Measurements from ENCODE around the gene AKR7A2. TPM values are rescaled to one million over a fixed set of nuclear protein-coding genes. Genes with fewer than 3 reads are reported as not detected.
A peak's percentile ranks its signal among the peaks of the same experiment; 100 is the strongest.

Gene AKR7A2
- total RNA-seq, 1 donor from 2014 or later = 40.8 TPM

DNA sequence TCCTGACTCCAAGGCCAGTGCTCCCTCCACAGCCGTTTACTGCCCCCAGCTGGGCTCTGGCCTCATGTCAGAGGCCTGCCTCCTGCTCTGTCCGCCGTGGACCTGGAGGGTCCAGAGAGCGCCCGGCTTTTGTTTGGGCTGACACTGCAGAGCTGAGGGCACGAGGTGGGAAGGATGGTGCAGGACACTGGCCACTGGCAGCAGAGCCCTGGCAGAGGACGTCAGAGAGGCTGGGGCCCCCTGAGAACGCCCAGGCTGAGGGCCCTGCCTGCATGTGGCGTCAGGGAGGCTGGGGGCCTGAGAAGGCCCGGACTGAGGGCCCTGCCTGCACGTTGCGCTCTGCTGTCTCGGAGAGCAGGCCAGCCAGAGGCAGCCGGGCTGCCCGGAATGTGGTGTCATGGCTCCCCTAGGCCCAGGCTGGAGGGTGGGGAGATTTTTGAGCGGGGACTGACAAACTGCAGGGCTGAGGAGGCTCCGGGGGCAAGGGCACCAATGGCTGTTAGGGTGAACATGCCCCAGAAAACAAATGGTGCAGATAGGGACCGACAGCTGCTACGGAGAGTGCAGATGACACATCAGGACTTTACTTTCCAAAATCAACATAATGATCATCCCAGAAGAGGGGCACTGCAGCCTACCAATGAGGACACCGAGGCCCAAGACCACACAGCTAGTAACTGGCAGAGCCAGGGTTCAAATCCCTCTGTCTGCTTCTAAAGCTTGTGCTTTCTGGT lies 31.8 kb upstream of the AKR7A2 start:
- DNase-seq (ENCODE audit: low spot score) = no peak

GRCh38 chr1:19342894-19343616 lies 31.1 kb upstream of the AKR7A2 start:
- no peak for DNase-seq (ENCODE audit: low spot score)

DNA sequence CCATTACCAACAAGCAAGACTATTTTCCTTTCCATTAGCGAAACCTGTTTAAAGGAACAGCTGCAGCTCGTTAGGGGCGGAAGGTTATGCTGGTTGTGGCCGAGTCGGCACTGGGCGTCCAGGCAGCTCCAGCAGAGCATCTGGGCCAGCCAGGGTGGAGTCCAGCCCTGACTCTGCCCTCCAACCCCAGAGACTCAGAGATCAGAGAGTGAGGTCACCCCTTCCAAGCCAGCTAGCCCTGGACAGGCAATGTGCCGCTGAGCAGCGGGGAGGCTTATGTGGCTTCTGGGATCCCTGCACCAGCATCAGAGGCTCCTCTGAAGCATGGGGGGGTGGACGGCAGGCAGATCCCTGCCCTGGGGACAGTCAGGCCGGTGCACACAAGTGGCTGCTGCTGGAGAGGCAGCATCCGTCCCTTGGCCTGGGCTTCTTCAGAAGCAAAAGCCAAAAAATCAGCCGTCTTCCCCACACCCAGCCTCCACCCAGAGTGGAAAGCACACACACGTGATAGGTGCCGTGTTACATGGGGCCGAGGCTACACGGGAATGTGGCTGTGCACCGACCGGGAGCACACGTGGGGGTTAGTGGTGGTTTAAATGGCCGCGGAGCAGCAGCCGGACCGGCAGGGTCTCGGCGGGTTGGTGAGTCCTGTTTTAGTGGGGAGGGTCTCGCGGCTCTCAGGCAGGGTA lies 30.3 kb upstream of the AKR7A2 start:
- no peak for DNase-seq (ENCODE audit: low spot score)

GRCh38 chr1:19341201-19342061 lies 29.5 kb upstream of the AKR7A2 start:
- peak; percentile 72 for DNase-seq (ENCODE audit: low spot score)

DNA sequence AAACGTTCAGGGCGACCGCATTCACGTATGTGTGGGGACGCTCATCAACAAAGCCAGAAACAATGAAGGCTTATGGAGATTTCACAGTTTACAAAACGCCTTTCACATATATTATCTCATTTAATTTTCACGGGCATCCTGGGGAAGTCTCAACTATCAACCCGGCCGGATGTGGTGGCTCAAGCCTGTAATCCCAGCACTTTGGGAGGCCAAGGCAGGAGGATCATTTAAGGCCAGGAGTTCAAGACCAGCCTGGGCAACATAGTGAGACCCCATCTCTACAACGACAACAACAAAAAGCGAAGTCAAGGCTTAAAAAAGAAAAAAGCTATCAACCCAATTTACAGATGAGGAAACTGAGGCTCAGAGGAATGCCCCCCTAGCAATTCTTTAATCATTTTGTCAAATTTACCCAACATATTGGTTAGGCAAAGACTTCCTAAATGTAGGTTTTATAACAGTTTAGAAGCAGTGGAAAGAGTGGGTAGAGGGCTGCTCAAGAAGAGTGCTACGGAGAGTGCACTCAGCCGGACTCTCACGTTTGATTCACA lies 28.5 kb upstream of the AKR7A2 start:
- DNase-seq (ENCODE audit: low spot score) = no peak

GRCh38 chr1:19339214-19339861 lies 27.4 kb upstream of the AKR7A2 start:
- no peak for DNase-seq (ENCODE audit: low spot score)

- no peak for DNase-seq (ENCODE audit: low spot score)
Measured at GRCh38 chr1:19338323-19338762, 26.4 kb upstream of the AKR7A2 start.

DNA sequence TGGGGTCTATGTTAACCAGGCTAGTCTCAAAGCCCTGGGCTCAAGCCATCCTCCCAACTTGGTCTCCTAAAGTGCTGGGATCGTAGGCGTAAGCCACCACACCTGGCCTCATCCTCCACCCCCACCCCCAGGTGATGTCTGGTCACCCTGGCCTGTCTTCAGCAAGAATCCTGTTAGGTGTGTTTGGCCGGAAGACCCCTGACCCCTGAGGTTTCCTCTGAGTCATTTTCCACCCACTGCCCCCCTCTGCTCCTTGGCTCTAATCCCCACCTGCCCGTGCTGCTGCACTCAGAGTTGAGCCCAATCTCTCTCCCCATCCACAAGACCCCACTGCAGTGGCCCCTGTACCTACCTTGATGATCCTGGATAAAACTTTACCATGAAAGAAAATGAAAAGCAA lies 25.3 kb upstream of the AKR7A2 start:
- DNase-seq (ENCODE audit: low spot score) = no peak

DNA sequence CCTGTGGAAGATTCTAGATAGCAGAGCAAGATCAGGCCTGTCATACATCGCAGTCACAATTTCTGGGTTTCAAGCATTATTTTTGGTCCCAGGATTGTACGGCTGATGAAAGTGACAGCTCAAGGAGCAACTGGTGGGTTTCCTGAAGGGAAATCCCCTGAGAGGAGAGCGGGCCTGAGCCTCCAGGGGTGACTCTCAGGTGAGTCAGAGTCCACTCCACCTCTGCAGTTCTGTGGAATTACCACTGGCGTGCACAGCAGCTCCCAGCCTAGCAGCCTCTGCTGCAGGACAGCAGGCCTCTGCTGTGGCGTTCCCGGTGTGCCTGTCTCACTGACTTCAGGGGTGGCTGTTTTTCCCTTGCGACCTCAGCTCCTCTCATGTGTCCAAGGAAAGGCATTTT lies 24.6 kb upstream of the AKR7A2 start:
- no peak for DNase-seq (ENCODE audit: low spot score)

- DNase-seq (ENCODE audit: low spot score) = no peak
Measured at GRCh38 chr1:19333587-19334354, 21.8 kb upstream of the AKR7A2 start.

DNA sequence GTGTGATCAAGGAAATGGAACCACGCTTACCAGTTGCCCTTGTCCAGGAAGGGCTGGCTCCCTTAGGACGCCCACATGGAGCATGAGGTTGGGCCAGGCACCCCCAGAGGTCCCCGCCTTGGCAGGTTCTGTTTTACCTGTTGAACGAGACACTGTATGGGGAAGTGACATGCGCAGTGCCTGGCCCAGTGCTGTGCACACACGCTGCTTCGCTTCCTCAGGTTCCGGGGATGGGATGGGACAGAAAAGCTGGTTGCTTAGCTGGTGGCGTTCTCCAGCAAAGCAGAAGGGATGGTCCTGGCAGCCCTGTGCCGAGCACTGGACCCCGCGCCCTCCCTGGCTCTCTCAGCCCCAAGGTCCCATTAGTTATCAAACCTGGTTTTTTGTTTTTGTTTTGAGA lies 20.9 kb upstream of the AKR7A2 start:
- DNase-seq (ENCODE audit: low spot score) = no peak

- DNase-seq (ENCODE audit: low spot score) = no peak
Measured at GRCh38 chr1:19331262-19331878, 19.4 kb upstream of the AKR7A2 start.

GRCh38 chr1:19330449-19331135 lies 18.6 kb upstream of the AKR7A2 start:
- DNase-seq (ENCODE audit: low spot score) = no peak

- DNase-seq (ENCODE audit: low spot score) = no peak
Measured at GRCh38 chr1:19329611-19330010, 17.7 kb upstream of the AKR7A2 start.

DNA sequence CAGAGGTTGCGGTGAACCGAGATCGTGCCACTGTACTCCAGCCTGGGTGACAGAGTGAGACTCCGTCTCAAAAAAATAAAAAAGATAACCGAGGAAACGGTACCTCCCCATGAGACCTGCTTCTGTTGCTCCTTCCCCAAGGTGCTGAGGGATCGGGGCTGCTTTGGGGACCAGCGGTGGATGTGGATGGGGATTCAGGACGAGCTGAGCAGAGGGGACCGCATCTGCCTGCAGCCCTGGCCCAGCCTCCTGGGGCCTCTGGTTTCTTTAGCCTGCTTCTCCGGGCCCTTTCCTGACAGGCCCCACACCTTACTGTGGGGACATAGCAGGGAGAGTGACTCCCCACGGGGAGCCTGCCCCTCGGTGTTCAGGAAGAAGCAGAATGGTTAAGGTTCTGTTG lies 17.2 kb upstream of the AKR7A2 start:
- no peak for DNase-seq (ENCODE audit: low spot score)

- DNase-seq (ENCODE audit: low spot score) = no peak
Measured at GRCh38 chr1:19328486-19328885, 16.5 kb upstream of the AKR7A2 start.

DNA sequence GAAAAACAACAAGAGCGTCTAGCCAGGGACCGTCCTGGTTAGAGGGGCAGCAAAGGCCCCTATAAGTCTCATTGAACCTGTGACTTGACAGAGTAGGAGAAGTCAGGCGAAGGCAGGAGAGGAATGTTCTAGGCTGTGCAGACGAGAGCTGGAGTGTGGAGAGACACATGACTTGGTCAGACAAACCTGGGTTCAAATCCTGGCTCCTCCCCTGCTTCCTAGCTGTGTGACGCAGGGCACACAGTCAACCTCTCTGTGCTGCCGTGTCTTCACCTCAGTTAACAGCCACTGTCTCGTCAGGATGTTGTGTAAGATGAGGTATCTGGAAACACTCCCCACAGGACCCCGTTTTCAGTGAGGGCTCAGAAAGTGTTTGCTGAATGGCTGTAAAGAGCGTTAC lies 15.8 kb upstream of the AKR7A2 start:
- DNase-seq (ENCODE audit: low spot score) = no peak

- no peak for DNase-seq (ENCODE audit: low spot score)
Measured at GRCh38 chr1:19327301-19327700, 15.4 kb upstream of the AKR7A2 start.

- DNase-seq (ENCODE audit: low spot score) = no peak
Measured at GRCh38 chr1:19326748-19327065, 14.8 kb upstream of the AKR7A2 start.

Data from ureter (tissue), 1 donor.